Neural cell (in vitro differentiated cells): Measurements from ENCODE around the gene SLC16A12. TPM values are rescaled to one million over a fixed set of nuclear protein-coding genes. Genes with fewer than 3 reads are reported as not detected.

ENCODE experiments used
- H2AFZ ChIP-seq: fragments of 200-600, 300-800 bp; sonication (generic), shearing (Covaris generic); 2 replicates; pipeline ENCODE4 v1.6.0; 2014; ENCODE audit warnings: low read depth, mild to moderate bottlenecking, antibody characterized with exemption, low read length, moderate library complexity
- H3F3A ChIP-seq: fragments of 200-600 bp; shearing (Covaris generic); 2 replicates; pipeline ENCODE4 v1.6.1; 2016; ENCODE audit warnings: mild to moderate bottlenecking, moderate library complexity, mixed read lengths, antibody characterized with exemption, low read length; ENCODE audit not compliant: insufficient read depth, poor library complexity, severe bottlenecking
- H3K27ac ChIP-seq: fragments of 200-600, 300-800 bp; sonication (generic), shearing (Covaris generic); 2 replicates; pipeline ENCODE4 v1.5.1; 2014; ENCODE audit warnings: mild to moderate bottlenecking, low read length, moderate library complexity
- H3K27me3 ChIP-seq: fragments of 300-800, 200-600 bp; sonication (generic), shearing (Covaris generic); 2 replicates; pipeline ENCODE4 v1.6.0; 2014; ENCODE audit warnings: mild to moderate bottlenecking, low read depth, low read length, moderate library complexity; ENCODE audit not compliant: insufficient read depth
- H3K36me3 ChIP-seq: fragments of 300-800, 200-600 bp; sonication (generic), shearing (Covaris generic); 2 replicates; pipeline ENCODE4 v1.5.1; 2014; ENCODE audit warnings: mild to moderate bottlenecking, antibody characterized with exemption, low read length, moderate library complexity; ENCODE audit not compliant: insufficient read depth
- H3K4me2 ChIP-seq: fragments of 300-800, 200-600 bp; sonication (generic), shearing (Covaris generic); 2 replicates; pipeline ENCODE4 v1.6.0; 2014; ENCODE audit warnings: mild to moderate bottlenecking, low read length
- H3K4me3 ChIP-seq: fragments of 300-800, 200-600 bp; sonication (generic), shearing (Covaris generic); 2 replicates; pipeline ENCODE4 v1.5.1; 2014; ENCODE audit warnings: mild to moderate bottlenecking, low read length, moderate library complexity
- H3K79me2 ChIP-seq: fragments of 200-600 bp; shearing (Covaris generic); replicated peaks from 2 replicates; pipeline ENCODE4 v1.6.0; 2014; ENCODE audit warnings: mild to moderate bottlenecking, low read length, moderate library complexity; ENCODE audit not compliant: insufficient read depth
- H3K9ac ChIP-seq: fragments of 300-800, 200-600 bp; sonication (generic), shearing (Covaris generic); 2 replicates; pipeline ENCODE4 v1.6.1; 2016; ENCODE audit warnings: mild to moderate bottlenecking, low read length, mixed read lengths
- H3K9me2 ChIP-seq: fragments of 200-600 bp; shearing (Covaris generic); 2 replicates; pipeline ENCODE4 v1.6.1; 2016; ENCODE audit warnings: mild to moderate bottlenecking, low read length, mixed read lengths; ENCODE audit not compliant: insufficient read depth
- H3K9me3 ChIP-seq: fragments of 200-600, 300-800 bp; sonication (generic), shearing (Covaris generic); 2 replicates; pipeline ENCODE4 v1.6.1; 2016; ENCODE audit warnings: mild to moderate bottlenecking, mixed run types, low read length, moderate library complexity, mixed read lengths
- H4K20me1 ChIP-seq: fragments of 200-600 bp; shearing (Covaris generic); 2 replicates; pipeline ENCODE4 v1.6.1; 2016; ENCODE audit warnings: mild to moderate bottlenecking, mixed run types; ENCODE audit not compliant: insufficient read depth
- EP300 ChIP-seq: fragments of 450-650 bp; conservative IDR thresholded peaks from 2 replicates; pipeline ENCODE4 v1.6.1; 2014; ENCODE audit warnings: antibody characterized with exemption, mild to moderate bottlenecking, moderate library complexity; ENCODE audit not compliant: poor library complexity, severe bottlenecking
- EZH2 ChIP-seq: fragments of 200-600, 300-800 bp; shearing (Covaris generic), sonication (generic); IDR thresholded peaks from 2 replicates; pipeline ENCODE4 v1.6.1; 2014; ENCODE audit warnings: antibody characterized with exemption, low read length, borderline replicate concordance, mild to moderate bottlenecking; ENCODE audit not compliant: insufficient read depth, poor library complexity, severe bottlenecking
- MXI1 ChIP-seq: fragments of 450-650 bp; conservative IDR thresholded peaks from 2 replicates; pipeline ENCODE4 v1.6.1; 2014; ENCODE audit warnings: antibody characterized with exemption, mild to moderate bottlenecking; ENCODE audit not compliant: poor library complexity, severe bottlenecking
- POLR2AphosphoS5 ChIP-seq: IDR thresholded peaks from 2 replicates; pipeline ENCODE4 v1.6.1; 2012
- RAD21 ChIP-seq: fragments of 450-650 bp; conservative IDR thresholded peaks from 2 replicates; pipeline ENCODE4 v1.6.1; 2014; ENCODE audit warnings: antibody characterized with exemption, mild to moderate bottlenecking, moderate library complexity
- SMC3 ChIP-seq: fragments of 450-650 bp; conservative IDR thresholded peaks from 2 replicates; pipeline ENCODE4 v1.6.1; 2014; ENCODE audit warnings: antibody characterized with exemption, mild to moderate bottlenecking, moderate library complexity; ENCODE audit not compliant: poor library complexity
- TAF1 ChIP-seq: IDR thresholded peaks from 2 replicates; pipeline ENCODE4 v1.6.1; 2012; ENCODE audit warnings: low read depth
- polyA plus RNA-seq: library from polyadenylated mRNA; depleted of rRNA; stranded (reverse); fragments of >200 nt; gene quantifications from 2 replicates; pipeline ENCODE4 v1.2.3, GENCODE V29; 2014
- TF ChIP-seq, protein P1 (sequence below): IDR thresholded peaks from 2 replicates; pipeline ENCODE4 v1.6.1; 2012; ENCODE audit warnings: borderline replicate concordance
- TF ChIP-seq, protein P2 (sequence below): fragments of 450-650 bp; IDR thresholded peaks from 2 replicates; pipeline ENCODE4 v1.5.1; 2014; ENCODE audit warnings: antibody characterized with exemption, mild to moderate bottlenecking, moderate library complexity; ENCODE audit not compliant: poor library complexity, severe bottlenecking

The SLC16A12 gene
- polyA plus RNA-seq, 1 donor from 2014 or later: 0.04 TPM

DNA sequence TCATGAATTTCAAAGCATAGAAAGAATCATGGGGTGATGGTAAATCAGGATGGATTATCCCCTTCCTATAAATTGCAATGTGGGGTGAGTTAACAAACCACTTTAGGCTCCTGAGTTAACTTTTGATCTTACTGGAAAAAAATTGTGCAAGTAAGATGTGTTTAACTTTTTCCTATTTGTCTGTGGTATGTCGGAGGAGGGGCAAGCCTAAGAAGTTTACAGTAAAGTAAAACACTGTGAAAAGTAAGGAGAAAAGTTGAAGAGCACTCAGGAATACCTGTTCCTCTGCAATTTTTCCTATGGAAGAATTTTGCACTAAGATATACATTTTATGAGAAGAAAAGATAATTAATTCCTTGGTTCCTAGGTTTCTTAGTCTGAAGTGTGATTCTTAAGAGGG, 76.6 kb downstream of the SLC16A12 start:
- no peak overlapping the region for H3K9ac ChIP-seq
- no peak overlapping the region for H3K4me2 ChIP-seq
- no peaks in the 10 kb centered on the region for H4K20me1 ChIP-seq
- no peak overlapping the region for H3K27ac ChIP-seq
- H3K36me3 ChIP-seq: no peaks in the 10 kb centered on the region
- TF ChIP-seq RAD21: no peak
- TF ChIP-seq EZH2: no peak
- TF ChIP-seq, protein P1, sequence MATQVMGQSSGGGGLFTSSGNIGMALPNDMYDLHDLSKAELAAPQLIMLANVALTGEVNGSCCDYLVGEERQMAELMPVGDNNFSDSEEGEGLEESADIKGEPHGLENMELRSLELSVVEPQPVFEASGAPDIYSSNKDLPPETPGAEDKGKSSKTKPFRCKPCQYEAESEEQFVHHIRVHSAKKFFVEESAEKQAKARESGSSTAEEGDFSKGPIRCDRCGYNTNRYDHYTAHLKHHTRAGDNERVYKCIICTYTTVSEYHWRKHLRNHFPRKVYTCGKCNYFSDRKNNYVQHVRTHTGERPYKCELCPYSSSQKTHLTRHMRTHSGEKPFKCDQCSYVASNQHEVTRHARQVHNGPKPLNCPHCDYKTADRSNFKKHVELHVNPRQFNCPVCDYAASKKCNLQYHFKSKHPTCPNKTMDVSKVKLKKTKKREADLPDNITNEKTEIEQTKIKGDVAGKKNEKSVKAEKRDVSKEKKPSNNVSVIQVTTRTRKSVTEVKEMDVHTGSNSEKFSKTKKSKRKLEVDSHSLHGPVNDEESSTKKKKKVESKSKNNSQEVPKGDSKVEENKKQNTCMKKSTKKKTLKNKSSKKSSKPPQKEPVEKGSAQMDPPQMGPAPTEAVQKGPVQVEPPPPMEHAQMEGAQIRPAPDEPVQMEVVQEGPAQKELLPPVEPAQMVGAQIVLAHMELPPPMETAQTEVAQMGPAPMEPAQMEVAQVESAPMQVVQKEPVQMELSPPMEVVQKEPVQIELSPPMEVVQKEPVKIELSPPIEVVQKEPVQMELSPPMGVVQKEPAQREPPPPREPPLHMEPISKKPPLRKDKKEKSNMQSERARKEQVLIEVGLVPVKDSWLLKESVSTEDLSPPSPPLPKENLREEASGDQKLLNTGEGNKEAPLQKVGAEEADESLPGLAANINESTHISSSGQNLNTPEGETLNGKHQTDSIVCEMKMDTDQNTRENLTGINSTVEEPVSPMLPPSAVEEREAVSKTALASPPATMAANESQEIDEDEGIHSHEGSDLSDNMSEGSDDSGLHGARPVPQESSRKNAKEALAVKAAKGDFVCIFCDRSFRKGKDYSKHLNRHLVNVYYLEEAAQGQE: no peak
- TF ChIP-seq POLR2AphosphoS5: no peak
- no peak for TF ChIP-seq SMC3
- no peak for TF ChIP-seq MXI1
- TF ChIP-seq, protein P2, sequence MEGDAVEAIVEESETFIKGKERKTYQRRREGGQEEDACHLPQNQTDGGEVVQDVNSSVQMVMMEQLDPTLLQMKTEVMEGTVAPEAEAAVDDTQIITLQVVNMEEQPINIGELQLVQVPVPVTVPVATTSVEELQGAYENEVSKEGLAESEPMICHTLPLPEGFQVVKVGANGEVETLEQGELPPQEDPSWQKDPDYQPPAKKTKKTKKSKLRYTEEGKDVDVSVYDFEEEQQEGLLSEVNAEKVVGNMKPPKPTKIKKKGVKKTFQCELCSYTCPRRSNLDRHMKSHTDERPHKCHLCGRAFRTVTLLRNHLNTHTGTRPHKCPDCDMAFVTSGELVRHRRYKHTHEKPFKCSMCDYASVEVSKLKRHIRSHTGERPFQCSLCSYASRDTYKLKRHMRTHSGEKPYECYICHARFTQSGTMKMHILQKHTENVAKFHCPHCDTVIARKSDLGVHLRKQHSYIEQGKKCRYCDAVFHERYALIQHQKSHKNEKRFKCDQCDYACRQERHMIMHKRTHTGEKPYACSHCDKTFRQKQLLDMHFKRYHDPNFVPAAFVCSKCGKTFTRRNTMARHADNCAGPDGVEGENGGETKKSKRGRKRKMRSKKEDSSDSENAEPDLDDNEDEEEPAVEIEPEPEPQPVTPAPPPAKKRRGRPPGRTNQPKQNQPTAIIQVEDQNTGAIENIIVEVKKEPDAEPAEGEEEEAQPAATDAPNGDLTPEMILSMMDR: no peak
- TF ChIP-seq TAF1: no peak
- TF ChIP-seq EP300: no peak
- no peaks in the 10 kb centered on the region for H3K9me2 ChIP-seq
- H2AFZ ChIP-seq: no peak overlapping the region
- H3F3A ChIP-seq: no peaks in the 10 kb centered on the region
- H3K4me3 ChIP-seq: no peak overlapping the region
- no peaks in the 10 kb centered on the region for H3K27me3 ChIP-seq
- H3K79me2 ChIP-seq: no peaks in the 10 kb centered on the region
- H3K9me3 ChIP-seq: no peaks in the 10 kb centered on the region

DNA sequence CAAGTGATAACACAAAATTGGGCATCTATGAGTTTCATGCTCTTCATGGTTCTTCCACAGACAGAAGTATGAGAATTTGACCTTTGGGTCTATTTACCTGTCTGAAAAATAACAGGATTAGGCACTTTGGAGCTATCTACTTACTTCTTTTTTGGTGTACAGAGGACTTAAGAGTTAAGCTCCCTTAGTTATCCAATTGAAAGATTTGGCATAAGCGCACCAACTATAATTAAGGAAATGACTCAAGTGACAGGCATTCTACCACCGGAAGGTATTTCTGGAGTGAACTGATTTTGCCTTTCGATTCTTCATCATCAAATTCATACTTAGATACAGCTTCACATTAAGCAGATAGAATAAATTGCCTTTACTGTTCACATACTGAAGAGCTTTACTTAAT, 77.1 kb downstream of the SLC16A12 start:
- Histone ChIP-seq H2AFZ (no peak overlapping the region), H3K36me3 (no peaks in the 10 kb centered on the region), H3K4me3 (no peak overlapping the region), H3K9me3 (no peaks in the 10 kb centered on the region), H3K27ac (no peak overlapping the region), H4K20me1 (no peaks in the 10 kb centered on the region), H3F3A (no peaks in the 10 kb centered on the region), H3K9ac (no peak overlapping the region), H3K27me3 (no peaks in the 10 kb centered on the region), H3K9me2 (no peaks in the 10 kb centered on the region), H3K4me2 (no peak overlapping the region), H3K79me2 (no peaks in the 10 kb centered on the region)
- no peak for TF ChIP-seq POLR2AphosphoS5
